GM21447 (cell line): Measurements from ENCODE around the gene IBA57.
"Not testable (repeated sequence)": the region's sequence is repeated elsewhere in the genome, so short reads cannot be mapped to it uniquely, and the experiment has no call there.

Experiments used
- ATAC-seq: cut with Tn5 transposase; IDR thresholded peaks from one replicate; pipeline ENCODE4 v1.9.1; 2021; ENCODE audit not compliant: unreplicated experiment

Gene IBA57

GRCh38 chr1:228184152-228184551, 18.5 kb downstream of the IBA57 start:
- no peak for ATAC-seq

GRCh38 chr1:228185641-228185965, 20.0 kb downstream of the IBA57 start:
- ATAC-seq: no peak

DNA sequence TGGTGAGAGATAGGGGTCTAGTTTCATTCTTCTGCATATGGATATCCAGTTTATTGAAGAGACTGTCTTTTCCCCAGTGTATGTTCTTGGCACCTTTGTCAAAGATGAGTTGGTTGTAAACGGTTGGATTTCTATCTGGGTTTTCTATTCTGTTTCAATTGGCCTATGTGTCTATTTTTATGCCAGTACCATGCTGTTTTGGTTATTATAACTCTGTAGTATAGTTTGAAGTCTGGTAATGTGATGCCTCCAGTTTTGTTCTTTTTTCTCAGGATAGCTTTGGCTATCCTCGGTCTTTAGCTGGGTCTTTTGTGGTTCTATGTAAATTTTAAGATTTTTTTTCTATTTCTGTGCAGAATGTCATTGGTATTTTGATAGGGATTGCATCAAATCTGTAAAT, 22.6 kb downstream of the IBA57 start:
- ATAC-seq: not testable (repeated sequence)

DNA sequence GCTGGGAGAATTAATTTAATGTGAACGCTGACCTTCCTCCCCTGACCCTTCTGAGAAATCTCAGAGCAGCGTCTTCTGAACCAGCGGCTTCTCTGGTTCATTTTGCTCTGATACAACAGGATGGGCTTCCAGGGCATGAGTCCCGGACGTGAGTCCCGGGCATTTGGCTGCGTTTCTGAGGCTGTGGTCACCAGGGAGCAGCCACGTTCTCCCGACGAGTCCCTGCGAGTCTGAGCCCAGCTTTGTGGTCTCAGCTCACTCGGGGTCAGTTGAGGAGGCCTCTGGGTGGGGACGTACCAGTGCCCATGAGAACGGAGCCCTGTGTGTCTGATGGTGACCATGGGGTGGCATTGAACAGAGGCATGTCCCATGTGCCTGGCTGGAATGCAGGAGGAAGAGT, 24.6 kb downstream of the IBA57 start:
- no peak for ATAC-seq

GRCh38 chr1:228190778-228191177, 25.2 kb downstream of the IBA57 start:
- ATAC-seq: no peak

- no peak for ATAC-seq
Observed at GRCh38 chr1:228194436-228194835, 28.8 kb downstream of the IBA57 start.

GRCh38 chr1:228194921-228195812, 29.6 kb downstream of the IBA57 start:
- no peak for ATAC-seq

DNA sequence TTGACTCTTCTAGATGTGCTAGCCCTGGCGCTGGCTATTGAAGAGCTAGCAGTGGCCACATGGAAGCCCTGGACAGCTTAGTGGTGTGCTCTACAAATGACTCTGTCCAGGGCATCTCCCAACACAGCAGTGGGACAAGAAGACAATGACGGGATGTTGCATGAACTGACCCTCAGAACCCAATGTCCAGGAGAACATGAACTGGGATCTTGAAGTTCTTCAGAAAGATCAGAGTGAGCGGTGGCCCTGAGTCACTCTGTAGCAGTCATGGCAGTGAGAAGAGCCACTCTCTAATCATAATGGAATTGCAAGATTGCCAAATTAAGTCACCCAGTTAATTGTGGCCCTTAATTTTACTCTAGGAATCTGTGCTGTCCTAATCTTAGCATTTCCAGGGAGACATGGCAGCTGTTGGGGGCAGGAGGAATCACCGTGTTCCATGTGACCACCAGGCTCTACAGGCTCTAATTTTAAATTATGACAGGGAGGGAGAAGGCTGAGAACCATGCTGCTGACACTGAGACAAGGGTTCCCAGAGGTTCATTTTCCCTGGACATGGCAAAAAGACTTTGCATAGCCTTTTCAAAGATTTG, 32.0 kb downstream of the IBA57 start:
- ATAC-seq: no peak

DNA sequence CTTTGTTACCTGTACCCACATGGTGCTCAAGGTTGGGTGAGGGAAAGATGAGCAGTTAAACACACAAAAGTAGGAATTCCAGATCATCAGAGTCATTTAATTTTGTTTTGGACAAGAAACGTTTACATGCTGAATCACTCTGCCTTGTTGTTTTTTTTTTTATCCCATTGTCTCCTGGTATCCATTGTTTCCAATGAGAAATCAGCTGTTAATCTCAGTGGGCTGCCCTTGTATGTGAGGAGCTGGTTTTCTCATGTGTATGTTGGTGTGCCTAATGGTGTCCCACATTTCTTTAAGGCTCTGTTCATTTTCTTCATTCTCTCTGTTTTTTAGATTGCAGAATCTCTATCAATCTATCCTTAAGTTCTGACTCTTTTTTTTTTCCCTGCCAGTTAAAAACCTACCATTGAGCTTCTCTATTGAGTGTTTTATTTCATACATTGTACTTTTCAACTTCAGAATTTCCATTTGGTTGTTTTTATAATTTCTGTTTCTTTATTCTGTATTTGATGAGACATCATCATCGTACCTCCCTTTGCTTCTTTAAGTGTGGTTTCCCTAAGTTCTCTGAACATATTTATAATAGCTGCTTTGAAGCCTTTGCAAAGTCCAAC, 33.5 kb downstream of the IBA57 start:
- ATAC-seq: no peak

DNA sequence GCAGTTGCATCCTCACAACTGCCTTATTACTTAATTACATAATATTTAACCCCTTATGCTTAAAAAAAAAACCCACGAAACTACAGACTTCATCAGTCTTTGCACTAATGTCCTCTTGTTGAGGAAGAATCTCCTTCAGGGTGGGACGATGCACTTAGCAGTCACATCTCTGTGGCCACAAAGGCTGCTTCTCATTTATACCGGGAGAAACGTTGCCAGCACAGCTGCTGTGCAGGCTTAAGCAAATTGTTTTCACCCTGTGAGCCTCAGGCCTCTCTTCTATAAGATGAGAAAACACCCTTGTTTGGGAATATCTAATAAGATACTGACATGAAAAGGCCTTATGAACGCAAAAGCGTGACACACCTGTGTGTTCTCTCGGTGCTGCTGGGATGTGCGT, 39.4 kb downstream of the IBA57 start:
- no peak for ATAC-seq

GRCh38 chr1:228205526-228206436, 40.2 kb downstream of the IBA57 start:
- no peak for ATAC-seq

- no peak for ATAC-seq
Observed at GRCh38 chr1:228206582-228207351, 41.2 kb downstream of the IBA57 start.

GRCh38 chr1:228207381-228207810, 41.8 kb downstream of the IBA57 start:
- ATAC-seq: no peak

DNA sequence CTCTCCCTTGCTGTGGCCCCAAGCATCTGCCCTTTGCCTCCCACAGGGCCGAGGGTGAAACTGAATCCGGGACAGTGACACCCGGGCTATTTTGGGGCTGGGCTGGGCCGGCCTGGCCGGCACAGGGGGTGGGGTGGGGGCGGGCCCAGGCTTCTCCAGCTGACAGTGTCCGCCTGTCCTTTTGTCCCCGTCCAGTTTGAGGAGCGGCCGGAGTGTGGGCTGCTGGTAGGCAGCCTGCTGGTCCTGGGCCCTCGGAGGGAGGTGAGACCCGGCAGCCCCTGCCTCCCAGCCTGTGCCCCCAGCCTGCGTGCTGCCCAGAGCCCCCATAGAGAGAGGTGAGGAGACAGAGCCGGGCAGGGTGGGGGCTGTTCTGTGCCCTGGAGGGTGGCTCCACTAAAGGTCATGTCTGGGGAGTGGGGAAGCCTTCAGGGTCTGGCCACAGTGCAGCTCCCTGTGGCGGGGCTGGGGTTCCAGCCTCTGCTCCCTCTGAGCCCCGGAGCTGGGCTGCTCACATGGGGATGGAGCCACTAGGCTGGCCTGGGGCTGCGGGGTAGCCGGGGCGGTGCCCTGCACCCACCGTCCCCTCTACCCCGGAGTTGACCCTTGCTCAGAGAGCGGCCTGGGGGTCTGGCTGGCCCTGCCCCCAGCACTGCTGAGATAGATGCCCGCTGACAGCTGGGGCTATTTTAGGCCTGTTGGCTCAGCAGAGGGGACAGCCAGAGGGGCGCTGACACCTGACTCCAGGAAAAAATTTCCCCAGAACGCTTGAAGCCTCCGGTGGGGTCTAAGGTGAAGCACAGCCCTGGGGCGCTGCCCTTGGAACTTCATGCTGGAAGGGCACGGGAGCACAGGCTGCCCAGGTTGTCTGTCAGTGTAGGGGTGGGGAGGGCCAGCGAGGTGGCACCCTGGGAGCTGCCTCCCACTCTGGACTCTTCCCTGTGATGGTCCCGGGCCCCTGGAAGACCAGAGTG, 42.5 kb downstream of the IBA57 start, which contains the start of gene OBSCN:
Gene OBSCN, plus strand, starts transcription at position 194 of the 971 bp plus-strand sequence. CDS start 3,740 bp downstream, outside the sequence.
- no peak for ATAC-seq

DNA sequence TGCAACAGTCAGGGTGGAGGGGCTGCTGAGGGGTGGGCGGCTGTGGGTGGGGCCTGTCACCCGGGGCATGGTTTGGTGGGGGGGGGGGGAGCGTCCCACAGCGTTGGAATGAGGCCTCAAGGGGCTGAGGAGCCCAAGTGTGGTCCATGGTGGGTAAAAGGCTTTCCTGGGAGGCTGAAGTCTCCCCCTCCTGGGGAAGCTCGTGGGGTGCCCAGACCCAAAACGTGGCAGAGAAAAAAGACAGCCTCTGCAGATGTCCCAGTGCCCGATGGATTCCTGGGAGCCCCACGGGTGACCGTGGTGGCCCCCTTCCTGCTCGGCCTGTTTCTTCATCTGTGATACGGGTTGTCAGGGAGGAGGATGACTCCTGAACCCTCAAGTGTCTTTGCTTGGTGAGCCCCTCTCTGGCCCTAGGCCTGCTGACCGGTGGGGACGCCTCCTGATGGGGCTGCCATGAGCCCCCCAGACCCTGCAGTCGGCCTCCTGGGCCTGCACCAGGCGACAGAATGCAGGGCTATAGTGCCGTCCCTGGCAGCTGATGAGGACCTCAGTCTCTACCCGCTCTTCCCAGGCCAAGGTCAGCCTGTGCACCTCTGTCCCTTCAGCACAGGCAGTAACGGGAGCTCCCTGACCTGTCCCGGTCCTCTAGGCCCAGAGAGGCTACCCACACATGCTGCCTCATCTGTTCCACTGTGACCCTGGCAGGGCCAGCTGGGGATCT, 43.4 kb downstream of the IBA57 start:
- ATAC-seq: no peak

DNA sequence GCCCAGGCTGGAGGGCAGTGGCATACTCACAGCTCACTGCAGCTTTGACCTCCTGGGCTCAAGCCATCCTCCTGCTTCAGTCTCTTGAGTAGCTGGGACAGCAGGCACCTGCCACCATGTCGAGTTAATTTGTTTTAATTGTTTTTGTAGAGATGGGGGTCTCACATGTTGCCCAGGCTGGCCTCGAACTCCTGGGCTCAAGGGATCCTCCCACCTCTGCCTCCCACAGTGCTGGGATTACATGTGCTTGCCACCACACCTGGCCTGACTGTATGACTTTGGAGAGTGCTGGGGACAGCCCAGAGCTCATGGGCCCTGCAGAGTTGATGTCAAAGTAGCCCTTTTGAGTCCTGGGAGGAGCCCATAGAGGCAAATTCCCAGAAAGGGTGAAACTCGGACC, 44.1 kb downstream of the IBA57 start:
- no peak for ATAC-seq

- no peak for ATAC-seq
Observed at GRCh38 chr1:228210076-228210651, 44.6 kb downstream of the IBA57 start.
